G401 (cell line): Measurements from ENCODE around the gene CALD1. TPM values are rescaled to one million over a fixed set of nuclear protein-coding genes. Genes with fewer than 3 reads are reported as not detected.

ENCODE experiments used
- DNase-seq: peaks from one replicate; pipeline ENCODE4 v3.0.0-alpha.2; 2015; ENCODE audit warnings: low spot score
- in situ Hi-C: cut with HindIII; loops from 2 replicates; pipeline ENCODE4 v1.10.0; 2016; ENCODE audit warnings: low sequenced_read_pairs, mixed read lengths
- total RNA-seq: library from RNA; depleted of rRNA; stranded (reverse); fragments of >200 nt; shearing (Covaris generic); gene quantifications from 2 replicates; pipeline ENCODE4 v1.2.3, GENCODE V29; 2014

The CALD1 gene
- total RNA-seq, 1 experiment from 2014 or later, result 1.9 TPM

- in situ Hi-C loops, result no loop called here
- DNase-seq, result no peak
Observed at GRCh38 chr7:134758981-134759380, 20.5 kb upstream of the CALD1 start.

DNA sequence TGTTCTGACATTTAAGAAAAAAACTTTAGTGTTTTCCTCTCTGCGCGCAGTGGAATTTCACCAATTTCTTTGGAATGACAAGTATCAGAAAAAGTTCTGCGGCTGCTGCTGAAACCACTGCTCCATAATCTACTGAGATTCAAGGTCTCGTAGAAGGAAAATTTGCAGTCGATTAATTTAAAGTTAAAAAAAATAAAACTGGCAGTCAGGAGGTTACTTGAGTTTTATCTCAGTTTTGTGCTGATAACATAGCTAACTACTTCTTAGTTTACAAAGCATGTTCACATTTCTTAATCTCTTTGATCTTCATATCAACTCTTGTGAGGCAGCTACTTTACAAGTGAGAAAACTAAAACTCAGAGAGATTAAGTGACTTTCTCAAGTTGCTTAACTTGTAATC lies 18.2 kb upstream of the CALD1 start:
- in situ Hi-C loops, result no loop called here
- no peak for DNase-seq

DNA sequence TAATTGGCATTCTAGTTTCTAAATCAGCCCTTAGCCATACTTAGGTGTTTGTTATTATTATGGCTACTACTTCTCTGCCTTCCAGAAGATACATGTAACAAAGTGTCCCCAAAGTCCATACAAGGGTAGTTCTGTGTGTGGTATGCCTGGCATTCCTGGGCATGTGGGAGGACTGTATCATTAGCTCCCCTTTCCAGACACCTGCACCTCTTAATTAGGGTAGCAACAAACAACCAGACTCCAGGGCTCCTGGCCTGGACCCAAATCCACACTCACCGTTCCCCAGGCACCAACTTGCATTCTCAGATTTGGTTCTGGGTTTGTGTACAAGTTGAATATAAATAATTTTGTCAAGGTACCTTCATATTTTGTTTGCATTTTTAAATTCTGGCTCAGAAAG lies 15.5 kb upstream of the CALD1 start:
- no peak for DNase-seq
- in situ Hi-C loops, result no loop called here

GRCh38 chr7:134764365-134764764 lies 15.1 kb upstream of the CALD1 start:
- DNase-seq, result no peak
- in situ Hi-C loops, result no loop called here

DNA sequence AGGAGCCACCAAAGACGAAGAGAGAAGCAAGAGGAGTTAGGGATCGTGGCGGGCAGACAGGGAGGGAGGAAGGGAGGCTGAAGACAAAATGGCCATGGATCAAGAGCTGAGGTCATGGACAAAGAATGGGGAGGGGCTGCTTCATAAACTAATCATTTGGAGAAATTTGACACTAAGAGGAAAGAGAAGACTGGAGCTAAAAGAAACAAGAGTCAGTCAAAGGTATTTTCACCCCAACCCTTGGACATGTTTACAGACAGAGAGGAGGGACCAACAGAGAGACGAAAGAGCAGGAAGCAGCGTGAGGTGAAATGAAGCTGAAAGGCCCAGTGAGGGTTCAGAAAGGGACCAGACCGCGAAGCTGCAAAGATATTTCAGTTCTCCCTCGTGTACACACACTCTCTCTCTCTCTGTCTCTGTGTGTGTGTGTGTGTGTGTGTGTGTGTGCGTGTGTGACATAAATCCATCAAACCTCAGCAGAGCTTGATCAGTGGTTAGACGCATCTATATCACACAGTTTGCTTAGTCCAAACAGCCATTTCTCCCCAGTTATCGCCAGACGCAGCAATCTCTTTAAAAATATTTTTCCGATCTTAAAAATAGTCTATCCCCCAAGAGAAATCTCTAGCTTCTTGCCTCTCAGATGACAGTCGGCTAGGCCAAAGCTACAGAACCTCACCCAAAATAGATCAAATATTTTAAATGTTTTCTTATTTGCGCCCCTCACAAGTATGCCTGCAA lies 12.5 kb upstream of the CALD1 start:
- DNase-seq, result no peak
- in situ Hi-C loops, result no loop called here

GRCh38 chr7:134767520-134768168 lies 11.8 kb upstream of the CALD1 start:
- DNase-seq, result peak; percentile 4
- in situ Hi-C loops, result no loop called here

GRCh38 chr7:134768243-134768642 lies 11.2 kb upstream of the CALD1 start:
- DNase-seq, result peak; percentile 50
- in situ Hi-C loops, result no loop called here

DNA sequence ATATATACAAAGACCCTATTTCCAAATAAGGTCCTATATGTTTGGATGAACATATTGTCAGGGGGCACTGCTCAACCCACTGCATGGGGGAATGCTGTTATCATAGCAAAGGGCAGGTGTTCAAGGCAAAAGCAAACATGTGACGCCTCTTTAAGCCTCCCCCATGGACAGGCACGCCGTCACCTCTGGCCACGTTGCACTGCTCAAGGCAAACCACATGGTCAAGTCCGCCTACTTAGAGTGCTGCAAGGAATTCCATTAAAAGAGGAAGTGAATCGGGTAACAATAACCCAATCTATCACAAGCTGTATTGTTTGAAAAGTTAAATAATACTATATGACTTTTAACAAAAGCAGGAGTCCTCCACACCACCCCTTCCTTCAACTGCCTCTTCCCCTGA lies 8.8 kb upstream of the CALD1 start:
- DNase-seq, result no peak
- in situ Hi-C loops, result no loop called here

DNA sequence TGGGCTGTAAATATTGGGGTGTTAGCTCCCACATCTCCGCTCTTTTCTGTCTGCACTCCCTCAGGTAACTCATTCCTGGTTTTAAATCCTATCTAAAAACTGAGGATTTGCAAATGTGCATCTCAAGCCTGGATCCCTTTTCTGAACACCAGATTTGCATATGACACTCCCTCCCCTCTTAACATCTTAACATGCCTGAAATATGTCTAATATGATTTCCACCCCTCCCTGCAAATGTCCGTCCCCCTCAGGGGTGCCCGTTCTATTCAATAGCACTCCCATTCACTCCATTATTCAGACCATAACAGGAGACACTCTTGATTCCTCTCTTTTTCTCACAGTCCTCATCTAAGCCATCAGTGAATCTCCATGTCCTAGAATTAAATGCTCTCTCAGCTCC lies 8.3 kb upstream of the CALD1 start:
- no peak for DNase-seq

DNA sequence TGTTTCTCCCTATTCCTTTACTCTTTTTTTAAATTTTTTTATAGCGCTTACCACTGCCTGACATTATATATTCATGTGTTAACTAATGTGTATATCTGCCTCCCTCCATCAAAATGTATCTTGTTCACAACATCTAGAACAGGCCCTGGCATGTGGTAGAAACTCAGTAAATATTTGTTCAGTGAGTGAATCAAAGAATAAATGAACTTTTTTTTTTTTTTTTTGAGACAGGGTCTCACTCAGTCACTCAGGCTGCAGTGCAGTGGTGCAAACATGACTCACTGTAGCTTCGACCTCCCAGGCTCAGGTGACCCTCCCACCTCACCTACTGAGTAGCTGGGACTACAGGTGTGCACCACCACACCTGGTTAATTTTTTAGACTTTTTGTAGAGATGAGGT lies 7.5 kb upstream of the CALD1 start:
- in situ Hi-C loops, result no loop called here
- no peak for DNase-seq

More for the DNA sequence above, 8.3 kb upstream of the CALD1 start:
- in situ Hi-C loops, result no loop called here

- no peak for DNase-seq
- in situ Hi-C loops, result no loop called here
Observed at GRCh38 chr7:134772401-134772800, 7.0 kb upstream of the CALD1 start.

DNA sequence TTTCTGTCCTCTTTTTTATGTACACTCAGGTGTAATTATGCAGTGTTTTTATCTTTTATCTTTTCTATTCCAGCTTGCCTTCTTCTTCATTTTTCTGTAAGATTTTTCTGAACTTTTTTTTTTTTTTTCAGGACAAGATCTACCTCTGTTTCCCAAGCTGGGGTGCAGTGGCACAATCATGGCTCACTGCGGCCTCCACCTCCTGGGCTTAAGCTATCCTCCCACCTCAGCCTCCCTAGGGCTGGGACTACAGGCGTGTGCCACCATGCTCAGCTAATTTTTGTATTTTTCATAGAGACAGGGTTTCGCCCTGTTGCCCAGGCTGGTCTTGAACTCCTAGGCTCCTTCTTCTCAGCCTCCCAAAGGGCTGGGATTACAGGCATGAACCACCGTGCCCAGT lies 6.3 kb upstream of the CALD1 start:
- in situ Hi-C loops, result no loop called here

GRCh38 chr7:134774119-134774518 lies 5.3 kb upstream of the CALD1 start:
- DNase-seq, result no peak
- in situ Hi-C loops, result no loop called here

More for the DNA sequence above, 6.3 kb upstream of the CALD1 start:
- DNase-seq, result no peak

DNA sequence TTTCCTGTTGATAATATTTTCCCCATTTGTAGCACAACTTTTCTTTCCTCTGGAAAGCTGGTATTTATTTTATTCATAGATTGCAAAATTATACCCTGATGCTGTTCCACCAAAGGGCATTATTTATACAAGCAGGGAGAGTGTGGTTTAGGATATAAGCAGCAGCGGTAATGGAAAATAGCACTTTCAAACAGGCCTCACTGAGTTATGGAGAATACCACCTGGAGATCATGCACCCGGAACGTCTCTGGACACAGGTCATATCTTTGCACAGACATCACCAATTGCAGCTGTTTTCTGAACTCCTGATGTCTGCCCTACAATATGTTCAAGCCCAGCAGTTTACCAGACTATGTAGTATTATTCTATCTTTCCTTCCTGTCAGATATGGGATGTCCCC lies 2.0 kb upstream of the CALD1 start:
- in situ Hi-C loops, result no loop called here
- no peak for DNase-seq

DNA sequence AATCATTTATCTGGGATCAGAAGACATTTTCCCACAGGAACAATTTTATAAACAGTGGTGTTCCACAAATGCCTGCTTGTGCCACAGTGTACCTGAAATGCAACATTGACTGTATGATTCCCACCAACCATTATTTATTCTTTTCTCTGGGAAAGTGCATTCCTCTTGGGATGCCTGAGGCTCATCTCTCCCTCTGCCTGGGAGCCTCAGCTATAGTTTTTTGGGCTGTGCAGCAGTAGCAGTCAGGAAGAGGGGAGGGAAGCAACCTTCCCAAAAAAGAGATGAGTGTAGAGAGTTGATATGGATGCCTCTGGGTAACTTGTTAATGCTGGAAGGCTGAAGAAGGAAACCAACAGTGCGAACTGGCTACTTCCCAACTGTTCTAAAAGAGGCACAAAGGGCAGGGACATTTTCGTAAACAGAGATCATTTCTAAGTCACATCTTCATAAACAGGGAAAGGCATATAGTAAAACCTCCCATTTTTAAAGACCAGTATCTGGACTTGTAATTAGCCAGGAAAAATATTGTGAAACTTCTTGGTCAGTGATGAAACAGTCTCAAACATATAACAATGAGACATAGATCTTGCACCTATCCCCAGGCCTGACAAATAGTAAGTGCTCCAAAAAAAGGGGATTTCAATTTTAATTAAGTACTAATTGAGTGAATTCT lies 1.4 kb upstream of the CALD1 start:
- in situ Hi-C loops, result no loop called here
- peak; percentile 9 for DNase-seq

DNA sequence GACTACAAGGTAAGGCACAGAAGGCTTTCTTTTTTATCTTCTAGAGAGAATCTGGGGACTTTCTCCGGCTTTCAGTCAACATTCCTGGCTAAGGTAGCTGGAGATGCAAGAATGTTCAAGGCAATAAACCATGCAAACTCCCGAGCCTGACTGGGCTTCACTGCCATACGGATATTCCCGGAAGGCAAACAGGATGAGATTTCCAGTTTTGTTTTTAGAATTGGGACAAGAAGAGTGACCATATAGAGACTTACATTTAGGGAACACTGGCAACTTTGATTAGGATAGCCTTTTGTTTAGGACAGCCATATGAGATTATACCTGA lies 269 bp downstream of the CALD1 start:
- DNase-seq, result no peak
- in situ Hi-C loops, result no loop called here

- in situ Hi-C loops, result no loop called here
- peak; percentile 62 for DNase-seq
Observed at GRCh38 chr7:134780166-134780828, 863 bp downstream of the CALD1 start.

DNA sequence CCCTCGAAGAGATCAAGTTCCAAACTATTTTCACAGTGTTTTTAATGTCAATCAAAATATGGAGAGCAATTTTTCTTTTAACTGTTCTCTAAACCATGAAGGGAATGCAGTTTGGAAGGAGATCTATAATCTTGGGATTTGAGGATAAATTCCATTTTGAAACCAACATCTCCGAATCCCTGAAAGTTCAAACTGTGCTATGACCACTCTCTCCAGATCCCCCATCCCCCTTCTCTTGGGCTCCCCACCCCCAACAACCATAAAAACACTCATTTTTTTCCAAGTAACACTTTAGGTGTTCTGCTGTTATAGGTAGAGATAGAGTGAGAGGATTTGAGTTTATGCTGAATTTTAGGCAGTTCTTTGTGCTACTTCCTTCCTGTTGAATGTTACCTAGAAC lies 1.7 kb downstream of the CALD1 start:
- in situ Hi-C loops, result no loop called here
- DNase-seq, result no peak

- in situ Hi-C loops, result no loop called here
- no peak for DNase-seq
Observed at GRCh38 chr7:134782121-134782623, 2.7 kb downstream of the CALD1 start.
